ENCODE data around the gene UBB.

Gene UBB
- long read RNA-seq, transcript UBB-202 (2 exons, 1,014 nt), result minor isoform, 11 of 434 reads
- long read RNA-seq, transcript UBB-203 (2 exons, 1,012 nt), result minor isoform, 18 of 434 reads
- long read RNA-seq, transcript UBB-201 (2 exons, 1,225 nt), result major isoform, 394 of 434 reads
- long read RNA-seq, partial matches to known transcripts, result 0 of 434 reads
- long read RNA-seq, other reads (novel, unspliced or antisense), result 10 of 434 reads

DNA sequence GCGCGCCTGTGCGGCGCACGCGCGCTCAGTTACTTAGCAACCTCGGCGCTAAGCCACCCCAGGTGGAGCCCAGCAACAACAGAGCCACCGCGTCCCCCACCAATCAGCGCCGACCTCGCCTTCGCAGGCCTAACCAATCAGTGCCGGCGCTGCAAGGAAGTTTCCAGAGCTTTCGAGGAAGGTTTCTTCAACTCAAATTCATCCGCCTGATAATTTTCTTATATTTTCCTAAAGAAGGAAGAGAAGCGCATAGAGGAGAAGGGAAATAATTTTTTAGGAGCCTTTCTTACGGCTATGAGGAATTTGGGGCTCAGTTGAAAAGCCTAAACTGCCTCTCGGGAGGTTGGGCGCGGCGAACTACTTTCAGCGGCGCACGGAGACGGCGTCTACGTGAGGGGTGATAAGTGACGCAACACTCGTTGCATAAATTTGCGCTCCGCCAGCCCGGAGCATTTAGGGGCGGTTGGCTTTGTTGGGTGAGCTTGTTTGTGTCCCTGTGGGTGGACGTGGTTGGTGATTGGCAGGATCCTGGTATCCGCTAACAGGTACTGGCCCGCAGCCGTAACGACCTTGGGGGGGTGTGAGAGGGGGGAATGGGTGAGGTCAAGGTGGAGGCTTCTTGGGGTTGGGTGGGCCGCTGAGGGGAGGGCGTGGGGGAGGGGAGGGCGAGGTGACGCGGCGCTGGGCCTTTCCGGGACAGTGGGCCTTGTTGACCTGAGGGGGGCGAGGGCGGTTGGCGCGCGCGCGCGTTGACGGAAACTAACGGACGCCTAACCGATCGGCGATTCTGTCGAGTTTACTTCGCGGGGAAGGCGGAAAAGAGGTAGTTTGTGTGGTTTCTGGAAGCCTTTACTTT lies at the start of gene UBB:
Gene UBB, plus strand, starts transcription at position 452 of the 856 bp plus-strand sequence. CDS start 817 bp downstream, outside the sequence.
- DNase-seq (ENCODE audit: low read depth in 1 of 2, low spot score in 1 of 2), result peak; percentile 91
- peak within 1 kb of the TSS; percentile 99 for H3K27ac ChIP-seq (replicated peaks)
- H3K27me3 ChIP-seq (ENCODE audit: insufficient read depth, poor library complexity, severe bottlenecking), result no peaks in the 10 kb centered on the region
- TF ChIP-seq REST (IDR thresholded peaks at IDR 0.05; ENCODE audit: insufficient replicate concordance, low read depth) (peak; percentile 63), CTCF (IDR thresholded peaks at IDR 0.05; ENCODE audit: insufficient read depth, low read length) (no peak), GABPA (IDR thresholded peaks at IDR 0.05; ENCODE audit: low read depth) (no peak), POLR2AphosphoS5 (IDR thresholded peaks at IDR 0.05; ENCODE audit: low read depth) (peak; percentile 94), SPI1 (IDR thresholded peaks at IDR 0.05; ENCODE audit: borderline replicate concordance, low read depth) (no peak)
- H3K4me3 ChIP-seq (replicated peaks; ENCODE audit: insufficient read depth, low read length), result peak within 1 kb of the TSS; percentile 50

- Histone ChIP-seq H3K27ac (replicated peaks) (no peak overlapping the region), H3K27me3 (ENCODE audit: insufficient read depth, poor library complexity, severe bottlenecking) (no peaks in the 10 kb centered on the region), H3K4me3 (replicated peaks; ENCODE audit: insufficient read depth, low read length) (no peak overlapping the region)
- TF ChIP-seq REST (IDR thresholded peaks at IDR 0.05; ENCODE audit: insufficient replicate concordance, low read depth) (no peak), POLR2AphosphoS5 (IDR thresholded peaks at IDR 0.05; ENCODE audit: low read depth) (no peak), SPI1 (IDR thresholded peaks at IDR 0.05; ENCODE audit: borderline replicate concordance, low read depth) (no peak), CTCF (IDR thresholded peaks at IDR 0.05; ENCODE audit: insufficient read depth, low read length) (no peak), GABPA (IDR thresholded peaks at IDR 0.05; ENCODE audit: low read depth) (no peak)
- no peak for DNase-seq (ENCODE audit: low read depth in 1 of 2, low spot score in 1 of 2)
Measured at GRCh38 chr17:16338391-16338790, 42.5 kb upstream of the UBB start.

DNA sequence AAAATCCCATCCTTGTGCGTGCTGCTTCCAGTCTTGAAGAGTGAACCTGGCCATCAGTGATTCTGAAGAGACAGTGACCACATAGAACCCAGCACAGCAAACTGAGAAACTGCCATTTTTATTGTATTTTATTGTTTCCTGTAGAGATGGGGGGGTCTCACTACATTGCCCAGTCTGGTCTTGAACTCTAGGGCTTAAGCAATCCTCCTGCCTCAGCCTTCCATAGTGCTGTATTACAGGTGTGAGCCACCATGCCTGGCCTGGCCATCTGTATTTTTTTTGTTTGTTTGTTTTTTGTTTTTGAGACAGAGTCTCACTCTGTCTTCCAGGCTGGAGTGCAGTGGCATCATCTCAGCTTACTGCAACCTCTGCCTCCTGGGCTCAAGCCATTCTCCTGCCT lies 41.5 kb upstream of the UBB start:
- H3K4me3 ChIP-seq (replicated peaks; ENCODE audit: insufficient read depth, low read length), result no peak overlapping the region
- H3K27ac ChIP-seq (replicated peaks), result no peak overlapping the region
- no peak for TF ChIP-seq GABPA (IDR thresholded peaks at IDR 0.05; ENCODE audit: low read depth)
- no peak for DNase-seq (ENCODE audit: low read depth in 1 of 2, low spot score in 1 of 2)
- H3K27me3 ChIP-seq (ENCODE audit: insufficient read depth, poor library complexity, severe bottlenecking), result no peaks in the 10 kb centered on the region

DNA sequence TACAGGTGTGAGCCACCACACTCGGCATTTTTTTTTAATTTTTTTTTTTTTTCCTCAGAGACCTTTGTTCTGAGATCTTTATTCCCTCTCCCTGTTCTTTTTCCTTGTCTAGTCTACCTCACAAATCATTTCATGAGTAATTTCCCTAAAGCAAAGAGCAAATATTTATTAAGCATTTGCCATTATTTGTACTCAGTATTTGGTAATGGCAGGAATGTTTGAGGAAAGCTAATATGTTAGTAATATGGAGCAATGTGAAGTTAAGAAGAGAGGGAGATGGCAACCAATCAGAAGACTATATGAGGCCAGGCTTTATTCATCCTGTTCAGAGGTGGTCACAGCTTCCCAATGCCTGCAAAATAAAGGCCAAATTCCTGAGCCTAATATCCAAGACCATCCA lies 40.9 kb upstream of the UBB start:
- no peak overlapping the region for H3K4me3 ChIP-seq (replicated peaks; ENCODE audit: insufficient read depth, low read length)
- no peak overlapping the region for H3K27ac ChIP-seq (replicated peaks)
- no peak for TF ChIP-seq REST (IDR thresholded peaks at IDR 0.05; ENCODE audit: insufficient replicate concordance, low read depth)
- no peak for TF ChIP-seq GABPA (IDR thresholded peaks at IDR 0.05; ENCODE audit: low read depth)
- TF ChIP-seq SPI1 (IDR thresholded peaks at IDR 0.05; ENCODE audit: borderline replicate concordance, low read depth), result no peak
- no peak for TF ChIP-seq CTCF (IDR thresholded peaks at IDR 0.05; ENCODE audit: insufficient read depth, low read length)
- no peak for TF ChIP-seq POLR2AphosphoS5 (IDR thresholded peaks at IDR 0.05; ENCODE audit: low read depth)
- H3K27me3 ChIP-seq (ENCODE audit: insufficient read depth, poor library complexity, severe bottlenecking), result no peaks in the 10 kb centered on the region
- no peak for DNase-seq (ENCODE audit: low read depth in 1 of 2, low spot score in 1 of 2)
